Body of pancreas (tissue), 4 donors: ENCODE results near the gene TNIK. TPM values are rescaled to one million over a fixed set of nuclear protein-coding genes. Genes with fewer than 3 reads are reported as not detected.
"Not testable (repeated sequence)": the region's sequence is repeated elsewhere in the genome, so short reads cannot be mapped to it uniquely, and the experiment has no call there.

Experiments
- ATAC-seq: fragments of 150-250 bp; one replicate; pipeline ENCODE4 v1.9.1; 2016
- DNase-seq, 4 donors: peaks; one replicate each; pipeline ENCODE4 v3.0.0-alpha.2; 2019
- H3K27ac ChIP-seq, 4 donors: fragments of 200-600 bp; sonication (generic); 1 replicate in 3 of 4; 2 replicates in 1 of 4; pipeline versions ENCODE4 v1.5.1 to v1.6.1; 2016 to 2019; ENCODE audit warnings: mild to moderate bottlenecking in 1 of 4, mixed read lengths in 1 of 4, moderate library complexity in 1 of 4
- H3K27me3 ChIP-seq, 2 donors: fragments of 200-600 bp; sonication (generic); one replicate each; pipeline ENCODE4 v1.6.0; 2016; ENCODE audit warnings: mild to moderate bottlenecking in 1 of 2
- H3K36me3 ChIP-seq, 2 donors: fragments of 200-600 bp; sonication (generic); replicated peaks in 1 of 2; 2 replicates each; pipeline ENCODE4 v1.5.1; 2016; ENCODE audit warnings: low read depth in 2 of 2; ENCODE audit not compliant: insufficient read depth in 1 of 2
- H3K4me1 ChIP-seq: fragments of 200-600 bp; sonication (generic); one replicate; pipeline ENCODE4 v1.6.0; 2016
- H3K4me3 ChIP-seq, 2 donors: fragments of 200-600 bp; sonication (generic); 1 replicate in 1 of 2; 2 replicates in 1 of 2; pipeline ENCODE4 v1.5.1; 2016 to 2019
- H3K9me3 ChIP-seq, 3 donors: fragments of 200-600 bp; sonication (generic); 1 replicate in 2 of 3; 2 replicates in 1 of 3; pipeline ENCODE4 v1.5.1; 2016
- POLR2A ChIP-seq, 3 donors: fragments of 450-650 bp; IDR thresholded peaks; one replicate each; pipeline ENCODE4 v1.6.1; 2016; ENCODE audit warnings: antibody characterized with exemption in 3 of 3, mild to moderate bottlenecking in 2 of 3
- WGBS, 2 donors: methylation state at CpG; one replicate each; pipeline ENCODE4 v1.1.5; 2017; 5-methylcytosine and 5-hydroxymethylcytosine counted together
- intact Hi-C: fragments of 100-400 bp; cut with DNase I; formaldehyde crosslinking; loops from one replicate; pipeline ENCODE4 v1.15.1; 2023
- total RNA-seq, 2 donors: library from RNA; depleted of rRNA; stranded (reverse); fragments of >200 nt; gene quantifications; one replicate each; pipeline ENCODE4 v1.1.0, GENCODE V29; 2016
- TF ChIP-seq, protein P1 (sequence below), 7 experiments: fragments of 450-650 bp in 4 of 7; fragments of 200-600 bp in 3 of 7; sonication (generic) in 3 of 7; IDR thresholded peaks; one replicate each; pipeline ENCODE4 v1.5.1; 2016 to 2019; ENCODE audit warnings: antibody characterized with exemption in 7 of 7

Gene TNIK
- total RNA-seq, 2 donors from 2014 or later = 7.6 to 9.6 TPM

DNA sequence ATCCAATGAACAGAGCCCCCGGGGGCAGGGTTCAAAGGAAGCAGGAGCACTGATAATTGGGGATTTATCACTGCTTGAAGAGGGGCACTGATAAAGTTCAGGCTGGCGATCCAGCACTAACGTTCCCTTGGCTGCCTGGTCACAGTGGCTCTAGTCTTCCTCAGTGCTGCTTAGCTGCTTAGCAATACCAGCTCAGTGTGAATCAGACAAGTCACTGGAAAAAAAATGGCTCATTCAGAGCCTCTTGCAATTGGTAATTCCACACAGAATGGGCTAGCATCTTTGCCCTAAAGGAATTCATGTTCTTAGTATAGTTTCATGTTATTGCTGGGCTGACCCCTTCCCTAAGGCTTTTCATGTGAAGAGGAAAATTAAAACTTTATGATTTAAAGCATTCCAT lies 338.0 kb downstream of the TNIK start:
- H3K9me3 ChIP-seq = no peaks in the 10 kb centered on the region
- ATAC-seq (no peak), DNase-seq (no peak)
- no peak overlapping the region for H3K4me3 ChIP-seq
- no peak overlapping the region for H3K27ac ChIP-seq
- no peak for TF ChIP-seq POLR2A (IDR thresholded peaks at IDR 0.05)
- TF ChIP-seq, protein P1, sequence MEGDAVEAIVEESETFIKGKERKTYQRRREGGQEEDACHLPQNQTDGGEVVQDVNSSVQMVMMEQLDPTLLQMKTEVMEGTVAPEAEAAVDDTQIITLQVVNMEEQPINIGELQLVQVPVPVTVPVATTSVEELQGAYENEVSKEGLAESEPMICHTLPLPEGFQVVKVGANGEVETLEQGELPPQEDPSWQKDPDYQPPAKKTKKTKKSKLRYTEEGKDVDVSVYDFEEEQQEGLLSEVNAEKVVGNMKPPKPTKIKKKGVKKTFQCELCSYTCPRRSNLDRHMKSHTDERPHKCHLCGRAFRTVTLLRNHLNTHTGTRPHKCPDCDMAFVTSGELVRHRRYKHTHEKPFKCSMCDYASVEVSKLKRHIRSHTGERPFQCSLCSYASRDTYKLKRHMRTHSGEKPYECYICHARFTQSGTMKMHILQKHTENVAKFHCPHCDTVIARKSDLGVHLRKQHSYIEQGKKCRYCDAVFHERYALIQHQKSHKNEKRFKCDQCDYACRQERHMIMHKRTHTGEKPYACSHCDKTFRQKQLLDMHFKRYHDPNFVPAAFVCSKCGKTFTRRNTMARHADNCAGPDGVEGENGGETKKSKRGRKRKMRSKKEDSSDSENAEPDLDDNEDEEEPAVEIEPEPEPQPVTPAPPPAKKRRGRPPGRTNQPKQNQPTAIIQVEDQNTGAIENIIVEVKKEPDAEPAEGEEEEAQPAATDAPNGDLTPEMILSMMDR (IDR thresholded peaks at IDR 0.05) = no peak
- no peaks in the 10 kb centered on the region for H3K27me3 ChIP-seq
- H3K36me3 ChIP-seq = no peaks in the 10 kb centered on the region
- intact Hi-C loops = no loop called here
- WGBS, 2 donors = 73 to 75% methylated on average over 3 of the region's 3 CpGs
- no peaks in the 10 kb centered on the region for H3K4me1 ChIP-seq

DNA sequence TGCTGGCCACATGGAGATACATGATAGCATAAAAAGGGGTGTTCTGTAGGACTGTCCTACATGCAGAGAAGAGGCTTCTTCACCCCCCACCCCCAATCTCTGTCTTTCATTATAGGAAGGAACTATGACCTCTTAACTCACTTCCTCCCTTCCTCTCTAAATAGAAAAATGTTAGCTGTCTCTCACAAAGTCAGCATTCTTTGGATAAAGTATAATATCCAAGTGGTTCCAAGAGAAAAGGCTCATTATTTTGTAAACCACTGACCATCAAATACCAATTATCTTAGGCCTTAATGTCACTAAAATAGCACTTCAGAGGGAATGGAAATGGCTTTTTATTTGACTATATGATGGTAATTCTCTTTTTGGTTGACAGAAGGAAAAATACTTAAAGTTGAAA lies 338.4 kb downstream of the TNIK start:
- TF ChIP-seq POLR2A (IDR thresholded peaks at IDR 0.05) = no peak
- TF ChIP-seq, protein P1 (IDR thresholded peaks at IDR 0.05) = no peak
- intact Hi-C loops = no loop called here
- DNase-seq (no peak), ATAC-seq (no peak)
- Histone ChIP-seq H3K4me3 (no peak overlapping the region), H3K27ac (no peak overlapping the region), H3K36me3 (no peaks in the 10 kb centered on the region), H3K9me3 (no peaks in the 10 kb centered on the region), H3K27me3 (no peaks in the 10 kb centered on the region), H3K4me1 (no peaks in the 10 kb centered on the region)

DNA sequence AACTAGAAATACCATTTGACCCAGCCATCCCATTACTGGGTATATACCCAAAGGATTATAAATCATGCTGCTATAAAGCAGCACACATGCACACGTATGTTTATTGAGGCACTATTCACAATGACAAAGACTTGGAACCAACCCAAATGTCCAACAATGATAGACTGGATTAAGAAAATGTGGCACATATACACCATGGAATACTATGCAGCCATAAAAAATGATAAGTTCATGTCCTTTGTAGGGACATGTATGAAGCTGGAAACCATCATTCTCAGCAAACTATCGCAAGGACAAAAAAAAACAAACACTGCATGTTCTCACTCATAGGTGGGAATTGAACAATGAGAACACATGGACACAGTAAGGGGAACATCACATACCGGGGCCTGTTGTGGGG lies 340.8 kb downstream of the TNIK start:
- ATAC-seq, DNase-seq, intact Hi-C loops, H3K4me1 ChIP-seq, H3K9me3 ChIP-seq, H3K36me3 ChIP-seq, H3K27ac ChIP-seq, H3K4me3 ChIP-seq, H3K27me3 ChIP-seq: not testable (repeated sequence)
- 90 to 95% methylated on average over 3 of the region's 3 CpGs for WGBS, 2 donors

DNA sequence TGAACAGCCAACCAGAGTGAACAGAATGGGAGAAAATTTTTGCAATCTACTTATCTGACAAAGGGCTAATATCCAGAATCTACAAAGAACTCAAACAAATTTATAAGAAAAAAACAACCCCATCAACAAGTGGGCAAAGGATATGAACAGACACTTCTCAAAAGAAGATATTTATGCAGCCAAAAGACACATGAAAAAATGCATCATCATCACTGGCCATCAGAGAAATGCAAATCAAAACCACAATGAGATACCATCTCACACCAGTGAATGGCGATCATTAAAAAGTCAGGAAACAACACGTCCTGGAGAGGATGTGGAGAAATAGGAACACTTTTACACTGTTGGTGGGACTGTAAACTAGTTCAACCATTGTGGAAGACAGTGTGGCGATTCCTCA lies 341.2 kb downstream of the TNIK start:
- H3K4me1 ChIP-seq, H3K36me3 ChIP-seq, H3K4me3 ChIP-seq, ATAC-seq, H3K27me3 ChIP-seq, DNase-seq, intact Hi-C loops, H3K27ac ChIP-seq, H3K9me3 ChIP-seq: not testable (repeated sequence)
- 82 to 89% methylated on average over 3 of the region's 3 CpGs for WGBS, 2 donors

DNA sequence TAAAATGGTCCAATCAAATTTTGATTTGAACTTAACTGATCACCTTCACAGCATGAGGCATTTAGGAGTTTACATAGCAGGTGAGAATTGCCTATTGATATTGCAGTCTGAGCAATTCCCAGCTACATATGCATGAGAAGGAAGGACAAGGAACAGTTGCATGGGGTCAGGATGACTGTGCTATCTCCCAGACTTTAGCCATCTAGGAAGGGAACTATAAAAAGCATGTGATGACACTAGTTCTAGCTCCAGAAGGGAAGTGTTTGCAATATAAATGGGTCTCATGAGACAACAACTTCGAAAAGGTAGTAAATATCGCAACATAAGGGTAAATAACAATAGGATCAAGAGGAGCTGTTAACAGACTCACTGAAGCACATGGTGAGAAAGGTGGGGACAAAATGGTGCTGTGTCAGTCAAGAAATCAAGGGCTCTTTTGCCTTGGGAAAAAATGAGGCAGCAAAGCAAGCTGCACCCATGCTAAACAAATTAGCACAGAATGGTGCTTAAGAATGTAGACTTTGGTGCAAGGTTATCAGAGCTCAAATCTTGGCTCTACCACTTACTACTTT lies 343.3 kb downstream of the TNIK start:
- no peak for DNase-seq
- TF ChIP-seq, protein P1 (IDR thresholded peaks at IDR 0.05) = no peak
- TF ChIP-seq POLR2A (IDR thresholded peaks at IDR 0.05) = no peak
- no peaks in the 10 kb centered on the region for H3K27me3 ChIP-seq
- H3K4me1 ChIP-seq = no peaks in the 10 kb centered on the region
- intact Hi-C loops = no loop called here
- 83 to 87% methylated on average over 2 of the region's 2 CpGs for WGBS, 2 donors
- ATAC-seq = no peak
- no peak overlapping the region for H3K27ac ChIP-seq
- no peak overlapping the region for H3K4me3 ChIP-seq
- no peaks in the 10 kb centered on the region for H3K36me3 ChIP-seq
- no peaks in the 10 kb centered on the region for H3K9me3 ChIP-seq

DNA sequence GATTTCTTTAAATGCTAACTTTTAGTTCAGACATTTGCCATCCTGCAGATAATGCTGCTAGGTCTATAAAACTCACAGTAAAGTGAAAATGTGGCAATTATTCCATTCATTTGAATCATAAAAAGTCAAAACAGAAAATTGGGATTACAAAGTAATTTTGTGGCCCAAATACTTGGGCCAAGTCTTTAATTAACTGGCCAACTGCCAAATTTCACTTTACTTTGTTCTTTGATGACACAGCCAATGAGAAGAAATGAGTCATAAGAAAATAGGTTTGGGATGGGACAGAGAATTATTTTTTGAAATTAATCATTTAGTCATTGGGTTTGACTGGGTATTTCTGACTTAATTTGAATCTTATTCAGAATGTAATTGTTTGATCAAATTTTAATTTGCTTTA lies 343.8 kb downstream of the TNIK start:
- no peak for ATAC-seq
- Histone ChIP-seq H3K27ac (no peak overlapping the region), H3K27me3 (no peaks in the 10 kb centered on the region), H3K9me3 (no peaks in the 10 kb centered on the region), H3K4me1 (no peaks in the 10 kb centered on the region), H3K36me3 (no peaks in the 10 kb centered on the region), H3K4me3 (no peak overlapping the region)
- intact Hi-C loops = no loop called here
- no peak for TF ChIP-seq POLR2A (IDR thresholded peaks at IDR 0.05)
- TF ChIP-seq, protein P1 (IDR thresholded peaks at IDR 0.05) = no peak
- no peak for DNase-seq
